ENCODE results near the gene ACP5. TPM values are rescaled to one million over a fixed set of nuclear protein-coding genes. Genes with fewer than 3 reads are reported as not detected.

ACP5 gene
- total RNA-seq, 1 experiment from 2014 or later = 3.5 TPM

DNA sequence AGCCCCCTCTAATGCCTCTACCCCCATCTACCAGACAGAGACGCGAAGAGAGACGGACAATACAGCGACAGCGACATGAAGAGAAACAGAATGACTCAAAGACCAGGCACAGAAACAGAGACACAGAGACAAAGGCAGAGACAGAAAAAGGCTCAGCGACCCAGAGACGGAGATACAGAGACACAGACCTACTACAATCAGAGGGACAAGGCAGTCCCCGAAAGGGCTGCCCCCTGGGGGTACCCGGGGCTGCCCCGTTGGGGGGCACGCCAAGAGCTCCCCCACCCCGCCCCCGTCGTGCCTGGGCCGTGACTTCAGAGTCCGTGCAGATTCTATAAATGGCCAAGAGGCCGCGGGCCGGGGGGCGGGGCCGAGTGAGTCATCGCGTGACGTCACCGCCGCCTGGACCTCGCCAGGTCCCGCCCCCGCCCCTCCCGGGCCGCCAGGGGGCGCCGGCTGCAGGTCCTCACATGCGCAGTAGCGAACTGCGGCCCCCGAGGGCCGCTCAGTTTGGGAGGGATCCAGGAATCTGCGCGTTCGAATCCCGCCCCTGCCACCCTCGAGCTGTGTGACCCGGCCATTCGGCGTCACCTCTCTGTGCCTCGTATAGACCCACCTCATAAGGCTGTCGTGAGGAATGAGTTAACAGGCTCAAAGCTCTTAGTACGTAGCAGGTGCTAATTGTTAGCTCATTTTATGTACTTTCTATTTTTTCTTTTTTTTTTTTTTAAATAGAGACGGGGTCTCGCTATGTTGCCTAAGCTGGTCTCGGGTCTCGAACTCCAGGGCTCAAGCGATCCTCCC is 41.5 kb downstream of the ACP5 start:
- H3K4me3 ChIP-seq = peak overlapping the region; percentile 48; the same call in 1 of the 2 replicates
- H3K36me3 ChIP-seq (ENCODE audit: low read depth) = no peaks in the 10 kb centered on the region
- intact Hi-C loops (cut with micrococcal nuclease; ENCODE audit: unreplicated experiment) = no loop called here
- peak; percentile 75 to 91 for DNase-seq
- no peaks in the 10 kb centered on the region for H3K9me3 ChIP-seq (ENCODE audit: insufficient read depth, low read depth)
- POLR2A ChIA-PET (ENCODE audit: unreplicated experiment) = interaction anchor here (0.6 to 0.8 kb wide), 3 partner anchors 88 to 818 kb away, joined by 3 to 9 read pairs (median 4); partner anchors contain the start of genes DNM2 and SWSAP1
- H3K4me1 ChIP-seq (replicated peaks; ENCODE audit: insufficient read depth) = peaks cover 19% of the 10 kb centered on the region
- H3K27me3 ChIP-seq (ENCODE audit: insufficient read depth, low read depth) = no peaks in the 10 kb centered on the region
- no peaks in the 10 kb centered on the region for H4K20me1 ChIP-seq (ENCODE audit: insufficient read depth)
- H3F3A ChIP-seq (ENCODE audit: insufficient read depth, low read depth) = peaks cover 46% of the 10 kb centered on the region
- H3K27ac ChIP-seq = peak overlapping the region; percentile 18; the same call in 1 of the 2 replicates
- no peak for TF ChIP-seq EZH2 (IDR thresholded peaks at IDR 0.05; ENCODE audit: low read depth)
- TF ChIP-seq, protein P1, sequence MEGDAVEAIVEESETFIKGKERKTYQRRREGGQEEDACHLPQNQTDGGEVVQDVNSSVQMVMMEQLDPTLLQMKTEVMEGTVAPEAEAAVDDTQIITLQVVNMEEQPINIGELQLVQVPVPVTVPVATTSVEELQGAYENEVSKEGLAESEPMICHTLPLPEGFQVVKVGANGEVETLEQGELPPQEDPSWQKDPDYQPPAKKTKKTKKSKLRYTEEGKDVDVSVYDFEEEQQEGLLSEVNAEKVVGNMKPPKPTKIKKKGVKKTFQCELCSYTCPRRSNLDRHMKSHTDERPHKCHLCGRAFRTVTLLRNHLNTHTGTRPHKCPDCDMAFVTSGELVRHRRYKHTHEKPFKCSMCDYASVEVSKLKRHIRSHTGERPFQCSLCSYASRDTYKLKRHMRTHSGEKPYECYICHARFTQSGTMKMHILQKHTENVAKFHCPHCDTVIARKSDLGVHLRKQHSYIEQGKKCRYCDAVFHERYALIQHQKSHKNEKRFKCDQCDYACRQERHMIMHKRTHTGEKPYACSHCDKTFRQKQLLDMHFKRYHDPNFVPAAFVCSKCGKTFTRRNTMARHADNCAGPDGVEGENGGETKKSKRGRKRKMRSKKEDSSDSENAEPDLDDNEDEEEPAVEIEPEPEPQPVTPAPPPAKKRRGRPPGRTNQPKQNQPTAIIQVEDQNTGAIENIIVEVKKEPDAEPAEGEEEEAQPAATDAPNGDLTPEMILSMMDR (conservative IDR thresholded peaks at IDR 0.05) = peak; percentile 96
- CTCF ChIA-PET = interaction anchor here (0.6 to 1.0 kb wide), 3 partner anchors 23 to 1078 kb away, joined by 3 to 6 read pairs (median 3); partner anchors contain the start of gene ELOF1
- H3K79me2 ChIP-seq (ENCODE audit: low read depth) = no peaks in the 10 kb centered on the region
- no peaks in the 10 kb centered on the region for H3K9me2 ChIP-seq (ENCODE audit: insufficient read depth)
- peak overlapping the region; percentile 82 for H3K4me2 ChIP-seq
- H2AFZ ChIP-seq = peak overlapping the region; percentile 64
- BruUV-seq (replicated peaks) = no TSS peak

DNA sequence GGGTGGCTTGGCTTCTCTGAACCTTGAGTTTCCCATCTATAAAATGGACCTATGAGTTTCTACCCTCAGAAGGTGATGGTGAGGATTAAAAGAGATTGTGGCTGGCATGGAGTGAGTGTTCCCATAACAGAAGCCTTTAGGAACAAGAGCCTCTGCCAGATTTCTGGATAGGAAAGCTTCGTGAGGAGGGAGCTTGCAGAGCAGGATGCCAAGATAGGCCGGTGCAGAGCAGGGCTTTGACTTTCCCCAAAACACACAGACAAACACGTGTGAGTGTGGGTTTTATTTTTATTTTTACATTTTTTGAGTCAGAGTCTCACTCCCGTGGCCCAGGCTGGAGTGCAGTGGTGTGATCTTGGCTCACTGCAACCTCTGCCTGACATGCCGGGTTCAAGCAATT is 42.5 kb downstream of the ACP5 start:
- DNase-seq = no peak
- no TSS peak for BruUV-seq (replicated peaks)
- intact Hi-C loops (cut with micrococcal nuclease; ENCODE audit: unreplicated experiment) = no loop called here
- H3K4me1 ChIP-seq (replicated peaks; ENCODE audit: insufficient read depth) = peaks cover 19% of the 10 kb centered on the region
- no peaks in the 10 kb centered on the region for H3K9me3 ChIP-seq (ENCODE audit: insufficient read depth, low read depth)
- no peaks in the 10 kb centered on the region for H3K36me3 ChIP-seq (ENCODE audit: low read depth)
- H3K27ac ChIP-seq = no peak overlapping the region
- no peak overlapping the region for H3K4me2 ChIP-seq
- no peaks in the 10 kb centered on the region for H4K20me1 ChIP-seq (ENCODE audit: insufficient read depth)
- no peak overlapping the region for H3K4me3 ChIP-seq
- no peaks in the 10 kb centered on the region for H3K79me2 ChIP-seq (ENCODE audit: low read depth)
- TF ChIP-seq, protein P1 (conservative IDR thresholded peaks at IDR 0.05) = no peak
- no peak for TF ChIP-seq EZH2 (IDR thresholded peaks at IDR 0.05; ENCODE audit: low read depth)
- no peak overlapping the region for H2AFZ ChIP-seq
- CTCF ChIA-PET = no interaction called here
- H3F3A ChIP-seq (ENCODE audit: insufficient read depth, low read depth) = peaks cover 52% of the 10 kb centered on the region
- POLR2A ChIA-PET (ENCODE audit: unreplicated experiment) = no interaction called here
- no peaks in the 10 kb centered on the region for H3K27me3 ChIP-seq (ENCODE audit: insufficient read depth, low read depth)
- no peaks in the 10 kb centered on the region for H3K9me2 ChIP-seq (ENCODE audit: insufficient read depth)

DNA sequence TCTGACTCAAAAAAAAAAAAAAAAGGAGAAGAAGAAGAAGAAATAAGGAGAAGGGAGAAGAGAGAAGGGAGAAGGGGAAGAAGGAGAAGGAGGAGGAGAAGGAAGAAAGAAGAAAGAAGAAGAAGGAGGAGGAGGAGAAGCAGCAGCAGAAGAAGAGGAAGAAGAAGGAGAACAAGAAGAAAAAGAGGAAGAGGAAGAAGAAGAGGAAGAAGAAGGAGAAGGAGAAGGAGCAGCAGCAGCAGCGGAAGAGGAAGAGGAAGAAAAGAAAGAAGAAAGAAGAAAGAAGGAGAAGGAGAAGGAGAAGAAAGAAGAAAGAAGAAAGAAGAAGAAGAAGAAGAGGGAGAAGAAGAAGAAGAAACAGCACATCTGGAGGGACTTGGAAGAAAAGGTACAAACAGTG is 42.9 kb downstream of the ACP5 start:
- Histone ChIP-seq H3K79me2 (ENCODE audit: low read depth) (no peaks in the 10 kb centered on the region), H3F3A (ENCODE audit: insufficient read depth, low read depth) (peaks cover 56% of the 10 kb centered on the region), H3K27me3 (ENCODE audit: insufficient read depth, low read depth) (no peaks in the 10 kb centered on the region), H3K9me2 (ENCODE audit: insufficient read depth) (no peaks in the 10 kb centered on the region), H3K27ac (no peak overlapping the region), H3K9me3 (ENCODE audit: insufficient read depth, low read depth) (no peaks in the 10 kb centered on the region), H3K4me2 (no peak overlapping the region), H2AFZ (no peak overlapping the region), H3K4me1 (replicated peaks; ENCODE audit: insufficient read depth) (peaks cover 20% of the 10 kb centered on the region), H3K36me3 (ENCODE audit: low read depth) (no peaks in the 10 kb centered on the region), H3K4me3 (no peak overlapping the region), H4K20me1 (ENCODE audit: insufficient read depth) (no peaks in the 10 kb centered on the region)
- no peak for DNase-seq
- no TSS peak for BruUV-seq (replicated peaks)
- CTCF ChIA-PET = no interaction called here
- intact Hi-C loops (cut with micrococcal nuclease; ENCODE audit: unreplicated experiment) = no loop called here
- TF ChIP-seq, protein P1 (conservative IDR thresholded peaks at IDR 0.05) = no peak
- TF ChIP-seq EZH2 (IDR thresholded peaks at IDR 0.05; ENCODE audit: low read depth) = no peak
- POLR2A ChIA-PET (ENCODE audit: unreplicated experiment) = no interaction called here

Measured in PC-9 (cell line).